ENCODE data around the gene MSRB1.

- TF ChIP-seq CTCF (IDR thresholded peaks at IDR 0.05): no peak
- no peak for TF ChIP-seq POLR2AphosphoS5 (IDR thresholded peaks at IDR 0.05)
- no peak for TF ChIP-seq EP300 (IDR thresholded peaks at IDR 0.05)
- TF ChIP-seq POLR2A (IDR thresholded peaks at IDR 0.05): no peak
These were observed 15.8 kb upstream of the MSRB1 start for GRCh38 chr16:1958715-1959268.

All from sigmoid colon (tissue), 4 donors.